Hematopoietic multipotent progenitor cell treated with erythropoietin and hydrocortisone succinate and interleukin-3 and kit ligand, for 8 days (in vitro differentiated cells): ENCODE results near the gene ITGA5.
"Not testable (repeated sequence)": the region's sequence is repeated elsewhere in the genome, so short reads cannot be mapped to it uniquely, and the experiment has no call there.

ENCODE experiments used
- DNase-seq: peaks from one replicate; pipeline ENCODE4 v3.0.0-alpha.2; 2015

ITGA5 gene

DNA sequence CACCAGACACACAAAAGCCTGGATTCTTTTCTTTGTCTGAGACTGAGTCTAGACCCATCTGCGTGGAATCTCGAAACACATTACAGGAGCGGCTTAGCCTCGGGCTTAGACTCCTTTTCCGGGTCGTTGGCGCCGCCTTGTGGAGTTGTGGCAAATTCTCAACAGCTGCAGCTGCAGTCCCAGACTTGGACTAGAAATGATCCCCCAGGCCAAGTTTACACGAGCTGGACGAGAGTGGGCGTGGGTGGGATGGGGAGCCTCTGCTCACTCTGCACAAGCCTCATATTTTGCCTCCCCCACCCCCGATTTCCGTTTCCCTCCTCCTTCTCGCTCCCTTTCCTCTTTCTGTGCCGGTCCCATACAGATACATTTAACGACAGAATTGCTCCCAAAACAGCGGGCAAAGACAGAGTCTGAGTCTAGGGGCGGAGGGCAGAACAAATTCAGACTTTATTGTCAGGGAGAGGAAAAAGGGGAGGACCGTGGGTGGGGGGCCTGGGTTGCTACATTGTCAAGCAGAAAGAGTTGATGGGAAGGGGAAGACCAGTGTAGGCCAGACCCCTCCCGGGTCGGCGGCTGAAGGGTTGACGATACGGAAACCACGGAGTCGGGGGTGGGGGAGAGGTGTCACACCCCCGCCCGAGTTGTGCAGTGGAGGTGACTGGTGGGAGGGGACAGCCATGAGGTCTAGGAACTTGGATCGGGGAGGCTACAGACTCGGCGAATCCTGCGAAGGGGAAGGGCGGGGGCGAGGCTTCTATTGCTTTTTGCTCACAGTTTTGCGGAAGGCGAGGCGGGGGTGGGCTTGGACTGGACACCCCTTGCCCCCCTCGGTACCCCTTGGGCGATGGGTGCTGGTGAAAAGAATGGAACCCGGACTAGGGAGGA, 50.1 kb downstream of the ITGA5 start:
- peak; percentile 91 for DNase-seq

DNA sequence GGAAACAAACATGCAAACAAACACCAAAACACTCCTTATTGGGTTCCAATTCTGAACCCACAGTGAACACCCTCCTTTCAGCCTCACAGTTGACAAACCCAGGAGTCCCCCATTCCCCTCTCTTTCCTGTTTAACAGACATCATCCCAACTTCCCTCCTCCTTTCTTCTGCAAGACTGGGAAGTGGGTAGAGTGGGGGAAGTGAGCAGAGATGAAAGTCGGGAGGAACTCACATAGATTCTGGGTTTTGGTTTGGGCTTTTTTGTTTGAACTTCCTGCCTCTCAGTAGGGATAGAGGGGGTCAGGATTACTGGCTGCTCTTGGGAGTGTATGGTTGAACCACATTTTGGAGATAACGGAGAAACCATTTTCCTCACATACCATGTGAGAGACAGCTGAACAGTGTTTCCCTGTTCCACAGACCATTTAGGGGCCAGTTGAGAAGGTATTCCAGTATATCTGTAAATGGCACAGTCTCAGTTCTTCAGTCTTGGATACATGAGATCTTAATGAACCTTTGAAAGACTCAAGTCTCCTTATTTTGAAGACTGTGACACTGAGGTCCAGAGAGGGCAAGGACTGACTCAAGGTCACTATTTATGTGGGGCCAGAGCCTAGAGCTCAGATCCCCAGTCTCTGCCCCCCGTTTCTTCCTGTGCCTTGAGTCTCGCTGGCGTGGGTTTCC, 50.9 kb downstream of the ITGA5 start:
- no peak for DNase-seq

DNA sequence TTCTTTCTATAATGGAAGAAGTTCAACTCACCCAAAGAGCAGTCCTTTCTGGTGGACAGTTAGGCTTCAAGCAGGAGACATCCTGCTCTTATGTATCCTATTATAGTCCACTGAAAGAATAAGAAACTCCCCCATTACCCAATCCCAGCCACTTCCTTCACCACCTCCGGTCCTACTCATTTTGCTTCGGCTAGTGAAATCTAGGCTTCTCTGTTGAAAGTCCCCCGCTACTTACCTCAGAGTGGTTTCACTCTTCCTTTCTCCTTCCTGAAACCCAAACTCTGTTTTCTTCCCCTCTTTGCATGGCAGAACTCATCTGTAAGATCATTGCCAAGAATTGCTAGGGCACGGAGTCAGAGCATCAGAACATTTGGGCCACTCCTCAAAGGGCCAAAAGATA, 54.7 kb downstream of the ITGA5 start, which contains the start of gene GPR84:
TSS of gene GPR84 (minus strand) at position 74 of the 400 bp plus-strand sequence. CDS start 635 bp downstream, outside the sequence.
- DNase-seq = no peak

DNA sequence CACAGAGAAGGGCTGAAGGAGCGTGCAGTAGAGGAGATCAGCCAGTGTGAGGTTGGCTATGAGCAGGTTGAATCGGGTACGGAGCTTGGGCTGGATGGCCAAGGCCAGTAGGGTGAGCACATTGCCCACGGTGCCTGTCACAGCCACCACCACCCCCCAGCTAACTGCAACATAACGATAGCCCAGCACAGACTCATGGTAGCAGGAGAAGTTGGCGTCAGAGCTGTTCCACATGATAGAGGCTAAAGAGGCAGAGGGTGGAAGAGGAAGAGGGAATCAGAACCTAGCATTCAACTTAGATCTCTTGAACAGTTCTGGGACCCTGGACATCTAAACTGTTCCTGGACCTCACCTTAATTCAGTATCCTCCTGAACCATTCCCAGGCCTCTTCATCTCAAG, 55.4 kb downstream of the ITGA5 start:
- DNase-seq = no peak

DNA sequence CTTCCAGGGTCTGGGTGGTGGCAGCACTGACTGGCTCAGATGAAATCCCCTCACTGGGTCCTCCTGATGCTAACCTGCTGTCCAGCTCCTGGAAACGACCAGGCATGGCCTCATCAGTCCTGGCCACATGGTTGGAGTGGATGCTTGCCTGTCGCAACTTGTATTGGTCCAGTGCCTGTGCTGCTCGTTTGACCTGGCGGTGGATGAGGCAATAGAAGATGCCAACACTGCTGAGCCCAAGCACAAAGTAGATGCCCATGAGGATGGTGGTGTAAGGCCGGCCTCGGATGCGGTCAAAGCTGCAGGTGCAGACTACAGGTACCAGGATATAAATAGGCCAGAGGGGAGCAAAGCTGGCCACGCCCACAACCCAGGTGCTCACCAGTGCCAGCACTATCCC, 56.0 kb downstream of the ITGA5 start:
- DNase-seq = no peak

DNA sequence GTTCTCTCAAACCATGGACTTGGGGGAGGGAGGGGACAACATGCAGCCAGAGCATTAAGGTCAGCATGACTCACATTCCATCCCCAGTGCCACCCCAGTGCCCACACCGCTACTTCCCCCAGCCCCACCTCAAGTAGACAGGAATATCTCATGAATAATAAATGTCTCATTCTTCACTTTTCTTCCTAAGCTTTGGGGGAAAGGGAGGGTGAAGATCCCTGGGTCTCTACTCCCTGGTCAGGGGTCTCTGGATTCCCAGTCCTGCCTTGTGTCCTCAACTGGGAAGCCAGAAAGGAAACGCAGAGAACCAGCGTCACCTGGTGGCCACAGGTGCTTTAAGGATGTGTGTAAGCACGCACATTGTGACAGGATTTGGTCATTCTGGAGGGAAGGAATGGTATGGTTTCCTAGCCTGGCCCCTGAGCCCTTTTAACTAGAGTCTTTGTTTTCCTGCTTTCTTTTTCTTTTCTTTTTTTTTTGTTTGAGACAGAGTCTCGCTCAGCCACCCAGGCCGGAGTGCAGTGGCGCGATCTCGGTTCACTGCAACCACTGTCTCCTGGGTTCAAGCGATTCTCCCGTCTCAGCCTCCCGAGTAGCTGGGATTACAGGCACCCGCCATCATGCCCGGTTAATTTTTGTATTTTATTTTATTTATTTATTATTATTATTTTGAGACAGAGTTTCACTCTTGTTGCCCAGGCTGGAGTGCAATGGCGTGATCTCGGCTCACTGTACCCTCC, 58.2 kb downstream of the ITGA5 start:
- DNase-seq = peak; percentile 81

DNA sequence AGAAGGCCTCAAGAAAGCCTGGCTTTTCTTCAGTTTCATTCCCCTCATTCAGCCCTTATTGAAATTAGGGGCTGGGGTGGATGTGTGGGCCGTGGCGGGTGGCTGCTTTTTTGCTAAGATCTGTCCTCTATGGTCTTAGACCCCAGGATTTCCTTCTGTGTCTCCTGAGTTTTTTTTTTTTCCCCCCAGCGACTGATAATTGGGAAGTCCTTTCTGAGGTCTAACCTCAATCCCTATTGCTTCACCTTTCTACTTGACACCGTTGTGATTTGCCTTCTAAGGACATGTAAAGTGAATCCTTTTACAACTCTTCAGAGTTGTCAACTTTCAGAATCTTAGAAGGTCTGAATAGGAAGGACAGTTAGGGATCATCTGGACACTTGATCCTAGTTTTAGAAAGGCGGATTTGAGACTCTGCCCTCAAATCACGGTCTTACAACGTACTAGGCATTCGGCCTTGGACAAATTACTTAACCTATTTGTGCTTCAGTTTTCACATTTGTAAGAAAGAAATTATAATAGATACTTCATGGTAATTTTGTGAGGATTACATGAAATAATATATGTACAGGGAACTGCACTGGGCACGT, 59.2 kb downstream of the ITGA5 start:
- DNase-seq = no peak

DNA sequence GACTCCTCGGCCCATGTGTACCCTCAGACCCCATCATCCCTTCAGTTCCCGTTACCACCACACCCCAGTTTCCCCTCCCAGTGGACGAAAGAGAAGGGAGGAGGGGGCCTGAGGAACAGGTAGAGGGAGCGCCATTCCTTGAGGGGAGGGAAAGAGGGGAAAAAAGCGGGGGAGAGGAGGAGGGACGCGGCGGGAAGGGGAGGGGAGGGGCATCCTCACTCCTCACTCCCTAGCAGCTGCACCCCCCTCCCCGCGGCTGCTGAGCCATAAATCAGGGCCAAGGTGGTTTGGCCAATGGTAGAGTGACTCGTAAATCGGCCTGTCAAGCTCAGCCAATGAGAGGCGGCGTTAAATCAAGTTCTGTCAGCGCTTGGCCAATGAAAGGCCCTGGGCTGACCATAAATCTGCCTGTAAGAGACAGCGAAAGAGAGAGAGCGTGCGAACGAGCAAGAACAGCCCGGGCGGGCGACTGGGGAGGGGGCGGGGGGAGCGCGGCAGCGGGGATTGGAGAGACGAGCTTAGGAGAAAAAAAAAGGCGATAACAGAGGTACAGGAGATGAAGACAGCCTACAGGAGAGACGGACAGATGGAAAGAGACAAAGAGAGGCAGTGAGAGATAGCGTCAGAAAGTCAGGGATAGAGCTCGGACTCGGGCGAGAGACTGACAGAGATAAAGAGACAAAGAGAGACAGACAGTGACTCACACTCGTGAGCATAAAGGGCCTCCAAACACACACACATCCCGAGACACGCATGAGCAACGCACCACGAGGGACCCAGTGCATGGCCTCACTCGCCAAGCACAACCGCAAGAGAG, 59.9 kb downstream of the ITGA5 start:
- DNase-seq = peak; percentile 95

DNA sequence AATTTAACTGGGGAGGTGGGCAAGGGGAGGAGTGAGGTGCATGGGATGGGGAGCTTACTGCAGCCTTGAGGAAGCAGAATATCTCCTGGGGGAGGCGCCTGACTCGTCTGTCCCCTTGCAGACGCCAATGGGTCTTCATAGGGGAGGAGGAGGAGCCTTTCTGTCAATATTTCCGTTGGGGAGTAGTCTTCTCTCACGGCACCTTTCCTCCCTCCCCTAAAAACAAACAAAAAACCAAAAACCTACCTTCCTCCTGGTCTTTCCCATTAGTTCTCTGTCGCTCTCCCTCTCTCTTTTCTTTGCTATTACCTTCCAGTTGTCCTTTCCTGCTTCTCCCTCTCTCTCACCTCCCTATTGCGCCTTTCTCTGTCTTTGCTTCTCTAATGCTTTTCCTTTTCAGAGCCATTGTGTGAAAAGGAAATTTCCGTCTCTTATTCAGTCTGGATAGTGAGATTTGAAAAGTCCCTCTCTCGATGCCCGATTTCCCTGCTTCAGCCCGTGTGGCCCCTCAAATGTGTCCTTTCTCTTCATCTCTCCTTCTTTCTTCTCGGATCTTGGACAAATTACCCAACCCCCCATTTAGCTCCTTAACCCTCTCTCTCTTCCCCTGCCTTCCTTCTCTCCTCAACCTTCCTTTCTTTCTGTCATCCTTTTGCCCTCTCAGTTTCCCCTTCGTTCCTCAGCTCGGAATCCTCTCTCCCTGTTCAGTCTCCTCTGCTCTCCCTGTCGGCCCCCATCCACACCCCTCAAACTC, 60.7 kb downstream of the ITGA5 start:
- no peak for DNase-seq

DNA sequence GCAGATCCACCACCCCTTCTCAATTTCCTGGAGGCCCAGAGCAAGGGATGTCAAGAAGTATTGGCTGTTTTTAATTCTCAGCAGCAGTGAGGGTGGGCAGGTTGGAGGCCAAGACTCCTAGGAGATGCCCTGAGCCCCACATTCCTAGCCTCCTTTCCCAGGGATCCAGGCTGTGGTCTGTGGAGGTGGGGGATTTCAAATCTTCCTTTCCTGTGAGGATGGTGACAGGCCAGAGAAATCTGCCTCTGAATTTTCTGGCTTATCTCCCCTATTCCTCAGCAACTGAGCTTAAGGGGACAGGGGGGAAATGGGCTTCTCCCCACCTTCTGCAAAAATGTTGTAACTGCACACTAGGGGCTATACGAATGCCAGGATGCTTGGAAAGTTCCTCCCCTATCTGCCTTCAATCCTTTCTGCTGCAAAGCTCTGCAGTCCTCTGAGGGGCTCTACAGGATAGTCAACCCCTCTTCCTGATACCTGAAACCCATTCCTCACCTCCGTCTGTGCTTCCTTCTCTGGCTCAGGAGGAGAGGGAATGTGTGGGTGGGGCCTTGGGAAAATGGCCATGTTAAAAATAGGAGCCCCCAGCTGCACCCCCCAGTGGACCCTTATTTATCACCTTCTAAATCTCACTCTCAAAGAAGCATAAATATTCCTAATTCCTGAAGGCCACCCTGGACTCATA, 61.4 kb downstream of the ITGA5 start:
- no peak for DNase-seq

DNA sequence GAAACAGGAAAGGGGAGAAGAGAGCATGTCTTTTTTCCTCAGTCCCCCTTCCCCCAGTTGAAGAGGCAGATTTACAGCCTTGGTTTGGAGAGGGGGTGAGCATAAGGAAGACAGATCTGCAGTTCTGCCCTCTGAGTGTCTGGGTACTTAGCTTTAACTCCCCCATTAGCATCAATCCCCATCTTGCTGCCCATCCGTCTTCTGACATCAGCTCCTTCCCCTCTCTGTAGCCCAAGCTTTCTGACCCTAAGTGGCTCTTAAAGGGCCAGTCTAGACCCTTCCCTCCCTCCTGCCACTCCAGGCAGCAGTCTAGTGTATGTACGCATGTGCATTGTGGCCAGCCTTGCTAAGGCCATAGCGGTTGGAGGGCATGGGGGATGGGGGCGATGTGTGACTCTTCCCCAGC, 62.1 kb downstream of the ITGA5 start:
- DNase-seq = no peak

DNA sequence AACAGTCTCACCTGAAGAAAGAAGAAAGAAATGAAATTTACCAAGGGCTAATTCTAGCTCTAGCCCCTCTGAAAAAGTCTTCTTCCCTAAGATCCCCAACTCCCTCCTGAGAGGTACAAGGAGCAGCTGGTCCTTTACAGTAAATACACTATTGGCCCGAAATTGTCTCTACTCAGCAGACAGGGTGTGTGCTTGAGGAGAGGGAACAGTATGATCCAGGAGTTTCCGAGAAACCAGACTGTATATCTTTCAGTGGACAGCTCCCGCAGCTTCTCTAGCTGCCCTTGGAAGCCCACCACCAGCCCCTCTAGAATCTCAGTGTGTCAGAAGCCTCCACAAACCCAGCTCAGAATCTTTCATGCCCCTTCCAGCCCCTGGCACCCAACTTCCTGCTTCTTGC, 62.8 kb downstream of the ITGA5 start:
- DNase-seq = no peak

DNA sequence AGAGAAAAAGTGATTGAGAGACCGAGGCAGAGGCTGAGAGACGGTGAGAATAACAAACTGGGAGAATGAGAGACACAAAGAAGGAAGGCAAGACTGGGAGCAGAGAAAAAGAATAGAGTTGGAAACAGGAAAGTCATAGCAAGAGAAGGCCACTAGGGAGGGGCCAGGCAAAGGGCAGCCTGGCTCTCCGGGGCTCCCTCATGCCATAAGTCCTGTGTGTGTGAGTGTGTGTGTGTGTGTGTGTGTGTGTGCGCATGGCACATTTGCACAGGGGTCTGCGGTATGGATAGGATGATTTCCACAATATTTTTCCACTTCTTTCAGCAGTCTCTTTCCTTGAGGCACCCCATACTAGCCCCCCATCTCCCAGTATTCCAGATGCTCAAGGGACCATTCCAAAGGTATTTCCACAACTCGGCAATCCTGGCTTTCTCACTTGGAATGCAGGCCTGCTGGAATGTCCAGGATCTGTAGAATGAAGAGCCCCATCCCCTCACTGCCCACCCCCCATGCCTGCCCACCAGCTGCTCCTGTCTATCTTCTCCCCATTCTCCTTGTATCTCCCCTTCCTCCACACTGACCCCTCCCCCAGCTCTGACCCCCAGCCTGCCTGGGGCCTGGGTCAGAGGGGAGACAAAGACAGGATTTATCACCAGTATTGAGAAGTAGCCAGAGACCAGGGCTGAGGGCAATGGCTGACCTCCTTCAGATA, 63.8 kb downstream of the ITGA5 start:
- no peak for DNase-seq

DNA sequence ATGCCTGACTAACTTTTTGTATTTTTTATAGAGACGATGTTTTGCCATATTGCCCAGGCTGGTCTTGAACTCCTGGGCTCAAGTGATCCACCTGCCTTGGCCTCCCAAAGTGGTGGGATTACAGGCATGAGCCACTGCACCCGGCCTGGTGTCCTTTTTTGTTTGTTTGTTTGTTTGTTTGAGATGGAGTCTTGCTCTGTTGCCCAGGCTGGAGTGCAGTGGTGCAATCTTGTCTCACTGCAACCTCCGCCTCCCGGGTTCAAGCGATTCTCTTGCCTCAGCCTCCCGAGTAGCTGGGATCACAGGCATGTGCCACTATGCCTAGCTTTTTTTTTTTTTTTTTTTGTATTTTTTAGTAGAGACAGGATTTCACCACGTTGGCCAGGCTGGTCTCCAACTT, 64.8 kb downstream of the ITGA5 start:
- not testable (repeated sequence) for DNase-seq

DNA sequence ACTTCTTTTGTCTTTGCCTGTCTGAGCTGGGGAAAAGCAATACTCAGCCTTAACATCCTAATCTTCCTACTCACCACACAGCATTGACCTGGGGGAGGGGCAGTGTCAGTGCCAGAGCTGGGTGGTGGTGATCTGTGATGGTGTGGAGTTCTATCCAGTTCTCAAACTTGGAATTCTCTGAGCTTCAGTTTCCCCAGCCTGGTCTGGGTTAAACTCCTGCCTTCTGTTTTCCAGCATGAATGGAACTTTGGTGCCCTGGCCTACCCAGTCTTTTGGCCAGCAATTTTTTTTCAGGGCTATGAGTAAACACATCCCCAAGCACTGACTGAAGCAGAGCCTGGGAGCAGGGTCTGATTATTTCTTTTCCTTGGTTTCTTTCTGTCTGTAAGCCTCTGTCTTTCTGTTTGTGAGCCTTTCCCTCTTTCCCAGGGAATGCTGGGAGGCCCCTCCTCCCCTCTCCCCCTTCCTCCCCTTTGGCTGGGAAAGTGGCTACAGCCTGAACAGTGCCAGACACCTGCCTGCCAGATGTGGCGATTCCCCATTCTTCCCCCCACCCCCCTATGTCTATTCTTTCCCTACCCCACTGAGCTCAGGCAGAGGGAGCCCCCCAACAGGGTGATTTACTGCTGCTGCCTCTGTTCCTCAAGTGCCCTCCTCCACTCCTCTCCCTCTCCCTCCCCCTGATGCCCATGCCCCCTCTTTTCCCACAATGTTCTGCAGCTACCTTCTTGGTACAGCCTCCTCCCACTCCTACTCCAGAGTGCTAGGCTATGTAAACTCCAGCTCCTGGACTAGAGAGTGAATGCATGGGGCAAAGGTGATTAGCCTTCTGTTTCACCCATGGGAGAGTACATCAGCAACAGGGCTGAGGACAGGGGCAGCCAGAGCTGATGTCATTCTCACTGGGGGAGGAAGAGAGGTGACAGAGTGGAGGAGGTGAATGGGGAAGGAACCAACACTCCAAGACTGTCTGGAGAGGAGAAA, 65.9 kb downstream of the ITGA5 start:
- DNase-seq = no peak

DNA sequence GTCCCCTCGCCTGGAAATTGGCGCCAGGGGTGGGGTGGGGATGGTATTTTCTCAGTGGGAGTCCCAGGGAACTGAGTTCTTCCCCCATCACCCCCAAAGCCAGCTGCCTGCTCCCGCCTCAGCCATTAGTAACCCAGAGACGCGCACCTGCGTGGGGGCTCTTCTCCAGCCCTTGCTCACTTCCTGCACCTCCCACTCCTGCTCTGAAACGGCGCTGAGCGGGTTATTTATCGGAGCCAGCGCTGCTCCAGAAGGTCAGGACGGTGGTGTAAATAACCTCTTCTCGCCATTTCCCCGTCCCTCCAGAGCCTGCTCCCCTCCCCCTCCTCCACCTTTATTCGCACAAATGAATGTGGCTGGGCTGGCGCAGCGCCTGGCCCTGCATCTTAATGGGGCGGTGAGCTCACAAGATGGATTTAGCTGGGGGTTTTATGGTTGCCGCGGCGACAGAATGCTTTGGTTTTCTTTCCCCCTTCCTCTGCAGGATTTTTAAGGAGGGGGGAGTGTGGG, 67.0 kb downstream of the ITGA5 start:
- DNase-seq = no peak

DNA sequence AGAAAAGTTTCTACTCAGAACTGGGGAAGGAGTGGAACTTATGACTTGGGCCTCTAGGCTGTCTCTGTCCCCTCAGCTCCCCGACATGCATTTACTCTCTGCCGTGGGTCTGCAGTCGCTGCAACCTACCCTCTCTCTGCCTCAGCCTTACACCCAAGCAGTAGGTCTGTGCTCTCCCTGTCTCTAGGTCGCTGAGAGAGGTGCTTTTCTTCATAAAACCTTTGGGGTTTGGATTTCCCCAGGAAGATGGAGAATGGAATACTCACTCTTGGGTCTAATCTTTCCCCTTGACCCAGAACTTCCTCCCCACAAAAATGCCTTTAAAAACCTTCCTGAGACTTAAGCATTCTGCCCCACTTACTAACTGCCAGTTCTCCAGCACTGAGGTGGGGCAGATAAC, 67.7 kb downstream of the ITGA5 start:
- no peak for DNase-seq

DNA sequence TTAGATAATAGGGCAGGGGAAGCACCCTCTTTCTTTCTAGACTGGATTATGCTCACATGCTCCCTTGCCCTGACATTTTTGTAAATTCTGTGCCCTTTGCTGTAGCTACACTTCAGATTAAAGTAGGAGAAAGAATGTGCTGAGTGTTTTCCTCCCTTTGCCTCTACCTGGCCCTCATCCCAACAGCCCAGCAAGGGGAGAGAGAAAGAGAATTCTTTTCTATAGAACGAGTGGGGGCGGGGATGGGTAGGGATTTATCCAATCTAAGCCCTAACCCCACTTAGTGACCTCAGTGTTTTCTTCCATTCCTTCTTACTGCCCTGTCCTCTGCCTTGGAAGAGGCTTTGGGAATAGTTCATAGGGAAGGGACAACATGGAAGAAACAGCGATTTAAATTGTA, 68.3 kb downstream of the ITGA5 start:
- DNase-seq = no peak

DNA sequence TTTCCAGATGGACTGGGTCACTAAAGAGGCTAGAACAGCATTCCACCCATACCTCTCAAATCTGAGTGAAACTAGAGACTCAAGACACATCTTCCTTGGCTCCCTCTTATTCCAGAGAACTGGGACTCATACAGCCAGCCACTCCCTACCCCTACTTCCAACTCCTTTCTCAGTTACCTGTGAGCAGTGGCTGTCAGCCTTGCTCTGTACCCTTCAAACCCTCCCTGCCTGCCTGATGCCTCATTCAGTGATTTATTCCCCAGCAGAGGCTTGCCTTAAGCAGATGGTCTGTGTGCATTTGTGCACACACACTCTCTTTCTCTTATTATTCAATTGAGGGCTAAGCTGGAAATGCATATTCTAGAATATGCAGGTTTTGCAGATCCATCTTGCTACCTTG, 69.4 kb downstream of the ITGA5 start:
- DNase-seq = no peak
